Measurements from ENCODE around the gene CROT.
A peak's percentile ranks its signal among the peaks of the same experiment; 100 is the strongest.
"Not testable (repeated sequence)": the region's sequence is repeated elsewhere in the genome, so short reads cannot be mapped to it uniquely, and the experiment has no call there.

The CROT gene

GRCh38 chr7:87345166-87345927 is at the start of gene CROT:
TSS of gene CROT (plus strand) at chr7:87345664. CDS start at chr7:87349069, 3,405 bp downstream.
- peak; percentile 93 for DNase-seq

GRCh38 chr7:87300756-87301155 is 44.7 kb upstream of the CROT start:
- DNase-seq = no peak

- no peak for DNase-seq
Measured at GRCh38 chr7:87310790-87311419, 34.6 kb upstream of the CROT start.

- peak; percentile 48 for DNase-seq
Measured at GRCh38 chr7:87312215-87312865, 33.1 kb upstream of the CROT start.

- no peak for DNase-seq
Measured at GRCh38 chr7:87316097-87316700, 29.3 kb upstream of the CROT start.

GRCh38 chr7:87316846-87317552 is 28.5 kb upstream of the CROT start:
- DNase-seq = no peak

- no peak for DNase-seq
Measured at GRCh38 chr7:87317691-87318245, 27.7 kb upstream of the CROT start.

GRCh38 chr7:87318741-87319140 is 26.7 kb upstream of the CROT start:
- no peak for DNase-seq

- not testable (repeated sequence) for DNase-seq
Measured at GRCh38 chr7:87319154-87319581, 26.3 kb upstream of the CROT start.

- no peak for DNase-seq
Measured at GRCh38 chr7:87322912-87323311, 22.6 kb upstream of the CROT start.

GRCh38 chr7:87325576-87326370 is 19.7 kb upstream of the CROT start:
- no peak for DNase-seq

GRCh38 chr7:87328281-87328680 is 17.2 kb upstream of the CROT start:
- no peak for DNase-seq

GRCh38 chr7:87330316-87330715 is 15.1 kb upstream of the CROT start:
- no peak for DNase-seq

- DNase-seq = no peak
Measured at GRCh38 chr7:87330942-87331341, 14.5 kb upstream of the CROT start.

- DNase-seq = no peak
Measured at GRCh38 chr7:87331687-87332252, 13.7 kb upstream of the CROT start.

- DNase-seq = no peak
Measured at GRCh38 chr7:87332321-87332720, 13.1 kb upstream of the CROT start.

- no peak for DNase-seq
Measured at GRCh38 chr7:87336136-87336535, 9.3 kb upstream of the CROT start.

GRCh38 chr7:87337331-87337730 is 8.1 kb upstream of the CROT start:
- DNase-seq = no peak

GRCh38 chr7:87339373-87339897 is 6.0 kb upstream of the CROT start:
- DNase-seq = no peak

GRCh38 chr7:87341441-87341840 is 4.0 kb upstream of the CROT start:
- DNase-seq = no peak

GRCh38 chr7:87342231-87342630 is 3.2 kb upstream of the CROT start:
- no peak for DNase-seq
